Mesodermal cell (in vitro differentiated cells): ENCODE results near the gene CNTD1.
"Not testable (repeated sequence)": the region's sequence is repeated elsewhere in the genome, so short reads cannot be mapped to it uniquely, and the experiment has no call there.

Experiments used
- H3K27ac ChIP-seq: 2 replicates; pipeline ENCODE4 v1.7.0; 2013; ENCODE audit warnings: mild to moderate bottlenecking, low read depth, low read length, moderate library complexity; ENCODE audit not compliant: severe bottlenecking
- H3K36me3 ChIP-seq: 2 replicates; pipeline ENCODE4 v1.7.1; 2013; ENCODE audit warnings: mild to moderate bottlenecking, low read length, moderate library complexity; ENCODE audit not compliant: control insufficient read depth, insufficient read depth
- H3K4me1 ChIP-seq: one replicate; pipeline ENCODE4 v1.7.1; 2013; ENCODE audit warnings: mild to moderate bottlenecking, low read length; ENCODE audit not compliant: insufficient read depth, control insufficient read depth, poor library complexity, severe bottlenecking
- H3K4me3 ChIP-seq: 2 replicates; pipeline ENCODE4 v1.7.0; 2013; ENCODE audit warnings: low read length, control low read depth, mild to moderate bottlenecking; ENCODE audit not compliant: insufficient read depth, poor library complexity, severe bottlenecking; ENCODE audit errors: extremely low read depth
- H3K9me3 ChIP-seq: 2 replicates; pipeline ENCODE4 v1.7.1; 2013; ENCODE audit warnings: mild to moderate bottlenecking, low read length, moderate library complexity; ENCODE audit not compliant: control insufficient read depth
- WGBS, 2 experiments: methylation state at CpG; one replicate each; pipeline ENCODE4 v1.1.5; 2013; ENCODE audit warnings: missing lambda C conversion rate in 2 of 2; ENCODE audit not compliant: insufficient coverage in 2 of 2; 5-methylcytosine and 5-hydroxymethylcytosine counted together

CNTD1 gene

GRCh38 chr17:42767512-42767911, 31.1 kb upstream of the CNTD1 start:
- Histone ChIP-seq H3K4me3 (no peak overlapping the region), H3K27ac (no peak overlapping the region), H3K4me1 (peaks cover 13% of the 10 kb centered on the region), H3K9me3 (no peaks in the 10 kb centered on the region), H3K36me3 (no peaks in the 10 kb centered on the region)

GRCh38 chr17:42768006-42768405, 30.7 kb upstream of the CNTD1 start:
- H3K9me3 ChIP-seq, H3K36me3 ChIP-seq, H3K4me3 ChIP-seq, H3K27ac ChIP-seq: not testable (repeated sequence)
- H3K4me1 ChIP-seq: peaks cover 12% of the 10 kb centered on the region
- WGBS, 2 experiments: 91 to 97% methylated on average over 4 to 8 of the region's 9 CpGs

- WGBS, 2 experiments: 88 to 94% methylated on average over 7 to 8 of the region's 10 CpGs
- peaks cover 15% of the 10 kb centered on the region for H3K4me1 ChIP-seq
Observed at GRCh38 chr17:42769964-42770363, 28.7 kb upstream of the CNTD1 start.

GRCh38 chr17:42772945-42773289, 25.7 kb upstream of the CNTD1 start:
- peak overlapping the region; percentile 75 for H3K27ac ChIP-seq
- WGBS, 2 experiments: 18% methylated on average over 3 of the region's 3 CpGs
- peaks cover 31% of the 10 kb centered on the region for H3K36me3 ChIP-seq
- H3K9me3 ChIP-seq: no peaks in the 10 kb centered on the region
- peaks cover 26% of the 10 kb centered on the region for H3K4me1 ChIP-seq
- H3K4me3 ChIP-seq: peak overlapping the region; percentile 89

More at GRCh38 chr17:42769964-42770363, 28.7 kb upstream of the CNTD1 start:
- not testable (repeated sequence) for H3K36me3 ChIP-seq, H3K9me3 ChIP-seq, H3K4me3 ChIP-seq, H3K27ac ChIP-seq

- WGBS, 2 experiments: 1% methylated on average over 24 to 28 of the region's 39 CpGs
- H3K4me3 ChIP-seq: peak within 1 kb of the TSS; percentile 89
- peaks cover 26% of the 10 kb centered on the region for H3K4me1 ChIP-seq
- H3K27ac ChIP-seq: peak within 1 kb of the TSS; percentile 75
- H3K9me3 ChIP-seq: no peaks in the 10 kb centered on the region
- peaks cover 35% of the 10 kb centered on the region for H3K36me3 ChIP-seq
Observed at GRCh38 chr17:42773290-42774035, 25.2 kb upstream of the CNTD1 start, which contains the start of gene VPS25. TSS of gene VPS25 (plus strand) at chr17:42773449. CDS start at chr17:42773476, 27 bp downstream.

- Histone ChIP-seq H3K36me3 (peaks cover 43% of the 10 kb centered on the region), H3K4me1 (peaks cover 26% of the 10 kb centered on the region), H3K4me3 (peak overlapping the region; percentile 89), H3K27ac (peak overlapping the region; percentile 75), H3K9me3 (no peaks in the 10 kb centered on the region)
- WGBS, 2 experiments: 38 to 44% methylated on average over 1 of the region's 3 CpGs
Observed at GRCh38 chr17:42774066-42774745, 24.5 kb upstream of the CNTD1 start.

GRCh38 chr17:42775534-42776098, 23.0 kb upstream of the CNTD1 start:
- Histone ChIP-seq H3K4me1 (peaks cover 26% of the 10 kb centered on the region), H3K27ac (peak overlapping the region; percentile 12), H3K4me3 (no peak overlapping the region), H3K36me3 (peaks cover 49% of the 10 kb centered on the region), H3K9me3 (no peaks in the 10 kb centered on the region)
- WGBS, 2 experiments: 83 to 100% methylated on average over 1 to 2 of the region's 3 CpGs

- H3K36me3 ChIP-seq: peaks cover 49% of the 10 kb centered on the region
- no peak overlapping the region for H3K27ac ChIP-seq
- H3K9me3 ChIP-seq: no peaks in the 10 kb centered on the region
- H3K4me3 ChIP-seq: no peak overlapping the region
- 93 to 98% methylated on average over 3 to 5 of the region's 5 CpGs for WGBS, 2 experiments
- H3K4me1 ChIP-seq: peaks cover 44% of the 10 kb centered on the region
Observed at GRCh38 chr17:42778570-42778969, 20.1 kb upstream of the CNTD1 start.

- WGBS, 2 experiments: 94 to 100% methylated on average over 1 to 2 of the region's 3 CpGs
- Histone ChIP-seq H3K27ac (no peak overlapping the region), H3K36me3 (peaks cover 54% of the 10 kb centered on the region), H3K9me3 (no peaks in the 10 kb centered on the region), H3K4me1 (peaks cover 48% of the 10 kb centered on the region), H3K4me3 (no peak overlapping the region)
Observed at GRCh38 chr17:42779304-42779935, 19.2 kb upstream of the CNTD1 start.

- 2% methylated on average over 47 to 51 of the region's 65 CpGs for WGBS, 2 experiments
- H3K9me3 ChIP-seq: no peaks in the 10 kb centered on the region
- H3K4me1 ChIP-seq: peaks cover 40% of the 10 kb centered on the region
- peaks cover 50% of the 10 kb centered on the region for H3K36me3 ChIP-seq
- H3K27ac ChIP-seq: peak within 1 kb of the TSS; percentile 45
- peak within 1 kb of the TSS; percentile 53 for H3K4me3 ChIP-seq
Observed at GRCh38 chr17:42779936-42780850, 18.5 kb upstream of the CNTD1 start, which contains the start of gene WNK4. TSS of gene WNK4 (plus strand) at chr17:42780610. CDS start at chr17:42780699, 89 bp downstream.
